A549 (cell line): ENCODE results near the gene WFIKKN1. TPM values are rescaled to one million over a fixed set of nuclear protein-coding genes. Genes with fewer than 3 reads are reported as not detected.

Source experiments
- ATAC-seq, 2 experiments: fragments of 200-7000 bp in 1 of 2; fragments of >200 bp in 1 of 2; cut with Nextera tagmentation in 1 of 2; cut with Tn5 transposase in 1 of 2; 3 replicates each; pipeline versions ENCODE4 v1.8.0 to v1.9.1; 2018 to 2020; ENCODE audit warnings: mild to moderate bottlenecking in 1 of 2, moderate library complexity in 1 of 2
- CTCF ChIA-PET: fragments of 300-600 bp; sonication (Branson Sonifier 250); formaldehyde crosslinking; extraction: SDS; loops from one replicate; lab custom pipeline; 2021; ENCODE audit warnings: antibody characterized with exemption, inconsistent platforms; lab: Yijun Ruan, JAX
- POLR2A ChIA-PET: fragments of 350-600 bp; formaldehyde crosslinking; extraction: SDS; loops from one replicate; lab custom pipeline; 2021; ENCODE audit warnings: antibody characterized with exemption, inconsistent platforms; lab: Yijun Ruan, JAX
- DNase-seq, 2 experiments: peaks; one replicate each; pipeline versions ENCODE4 v3.0.0 to v3.0.0-alpha.2; 2011 to 2016; ENCODE audit warnings: low read depth in 1 of 2, low spot score in 1 of 2
- FAIRE-seq: peaks from 2 replicates; lab custom pipeline; 2011; peaks lifted over from hg19 to GRCh38; lab: Jason Lieb, UNC
- H3K27ac ChIP-seq, 2 experiments: fragments of >200 bp; sonication (Bioruptor Twin); formaldehyde crosslinking; 3 replicates each; pipeline ENCODE4 v1.5.1; 2016 to 2017
- H3K4me1 ChIP-seq: fragments of >200 bp; sonication (Bioruptor Twin); formaldehyde crosslinking; 3 replicates; pipeline ENCODE4 v1.6.1; 2016
- H3K4me2 ChIP-seq: fragments of >200 bp; sonication (Bioruptor Twin); formaldehyde crosslinking; 3 replicates; pipeline ENCODE4 v1.6.1; 2016
- H3K4me3 ChIP-seq: fragments of >200 bp; sonication (Bioruptor Twin); formaldehyde crosslinking; 3 replicates; pipeline ENCODE4 v1.5.1; 2016
- H3K9me3 ChIP-seq: fragments of >200 bp; sonication (Bioruptor Twin); formaldehyde crosslinking; 3 replicates; pipeline ENCODE4 v1.6.1; 2016
- CEBPB ChIP-seq, 2 experiments: fragments of >200 bp in 1 of 2; sonication (Bioruptor Twin) in 1 of 2; formaldehyde crosslinking in 1 of 2; IDR thresholded peaks; 2 replicates each; pipeline ENCODE4 v1.6.1; 2012 to 2016
- CHD2 ChIP-seq: fragments of 150-350 bp; IDR thresholded peaks from 2 replicates; pipeline ENCODE4 v1.6.1; 2014; ENCODE audit warnings: low read length; ENCODE audit not compliant: partially characterized antibody
- CTCF ChIP-seq: fragments of >200 bp; sonication (Bioruptor Twin); formaldehyde crosslinking; IDR thresholded peaks from 3 replicates; pipeline ENCODE4 v1.5.1; 2016
- E2F6 ChIP-seq: IDR thresholded peaks from 2 replicates; pipeline ENCODE4 v1.6.1; 2012; ENCODE audit warnings: low read depth, borderline replicate concordance
- ELK1 ChIP-seq: fragments of 150-350 bp; IDR thresholded peaks from 2 replicates; pipeline ENCODE4 v1.6.1; 2014; ENCODE audit warnings: low read depth, mild to moderate bottlenecking, low read length
- EP300 ChIP-seq, 2 experiments: fragments of >200 bp; sonication (Bioruptor Twin); formaldehyde crosslinking; IDR thresholded peaks; 2 replicates in 1 of 2; 3 replicates in 1 of 2; pipeline ENCODE4 v1.6.1; 2016 to 2017
- FOXS1 ChIP-seq: fragments of 250-450 bp; sonication (Bioruptor Pico); IDR thresholded peaks from 2 replicates; pipeline ENCODE4 v1.5.0; 2020; ENCODE audit warnings: mild to moderate bottlenecking, moderate library complexity
- HMGXB4 ChIP-seq: fragments of 250-450 bp; sonication (Bioruptor Pico); IDR thresholded peaks from 2 replicates; pipeline ENCODE4 v1.5.0; 2021; ENCODE audit warnings: mild to moderate bottlenecking, moderate library complexity, borderline replicate concordance
- JUNB ChIP-seq: fragments of >200 bp; sonication (Bioruptor Twin); formaldehyde crosslinking; IDR thresholded peaks from 2 replicates; pipeline ENCODE4 v1.6.1; 2016
- MAX ChIP-seq: IDR thresholded peaks from 2 replicates; pipeline ENCODE4 v1.6.1; 2012
- NPAS2 ChIP-seq: fragments of 250-450 bp; sonication (Bioruptor Pico); IDR thresholded peaks from 2 replicates; pipeline ENCODE4 v1.8.0; 2022; ENCODE audit warnings: mild to moderate bottlenecking, moderate library complexity, borderline replicate concordance
- PHF8 ChIP-seq: fragments of 200-600 bp; sonication (generic); IDR thresholded peaks from 2 replicates; pipeline ENCODE4 v1.6.1; 2016; ENCODE audit warnings: low read depth, mild to moderate bottlenecking, antibody characterized with exemption, moderate library complexity, borderline replicate concordance
- POLR2A ChIP-seq: IDR thresholded peaks from 2 replicates; pipeline ENCODE4 v1.6.1; 2012; ENCODE audit warnings: mild to moderate bottlenecking, low read length
- POLR2AphosphoS2 ChIP-seq: conservative IDR thresholded peaks from 2 replicates; pipeline ENCODE4 v1.6.1; 2012; ENCODE audit warnings: low read length, improper control_type of control experiment, inconsistent platforms
- RARB ChIP-seq: fragments of 250-450 bp; sonication (Bioruptor Pico); IDR thresholded peaks from 2 replicates; pipeline ENCODE4 v1.8.0; 2021; ENCODE audit warnings: mild to moderate bottlenecking, moderate library complexity
- RCOR1 ChIP-seq: fragments of 150-350 bp; IDR thresholded peaks from 2 replicates; pipeline ENCODE4 v1.6.1; 2014; ENCODE audit warnings: antibody characterized with exemption, low read length, low read depth
- RNF2 ChIP-seq: fragments of 200-600 bp; sonication (generic); IDR thresholded peaks from 2 replicates; pipeline ENCODE4 v1.6.1; 2016; ENCODE audit warnings: low read depth, mild to moderate bottlenecking, antibody characterized with exemption, moderate library complexity, borderline replicate concordance
- SREBF2 ChIP-seq: fragments of 450-650 bp; IDR thresholded peaks from 2 replicates; pipeline ENCODE4 v1.6.1; 2014; ENCODE audit warnings: mild to moderate bottlenecking, moderate library complexity
- TFCP2L1 ChIP-seq: fragments of 250-450 bp; sonication (Bioruptor Pico); IDR thresholded peaks from 2 replicates; pipeline ENCODE4 v1.5.0; 2021; ENCODE audit warnings: mild to moderate bottlenecking
- USF2 ChIP-seq: fragments of 450-650 bp; IDR thresholded peaks from 2 replicates; pipeline ENCODE4 v1.6.1; 2014; ENCODE audit warnings: antibody characterized with exemption
- ZC3H11A ChIP-seq: fragments of 450-650 bp; IDR thresholded peaks from 2 replicates; pipeline ENCODE4 v1.6.1; 2014; ENCODE audit warnings: antibody characterized with exemption, mild to moderate bottlenecking
- ZSCAN20 ChIP-seq: fragments of 250-450 bp; sonication (Bioruptor Pico); IDR thresholded peaks from 2 replicates; pipeline ENCODE4 v1.8.0; 2022; ENCODE audit warnings: mild to moderate bottlenecking, moderate library complexity
- WGBS: methylation state at CpG from one replicate; pipeline ENCODE4 v1.1.6; 2017; ENCODE audit errors: missing lambda C conversion rate; 5-methylcytosine and 5-hydroxymethylcytosine counted together
- polyA plus RNA-seq, 4 experiments: library from polyadenylated mRNA; depleted of rRNA in 3 of 4; stranded (reverse); fragments of >200 nt; fragmentation: RNase III in 1 of 4; extraction: RNeasy Plus Mini Kit Qiagen cat#74134 plus additional on column Dnase treatment in 1 of 4; gene quantifications; 2 replicates in 3 of 4; 3 replicates in 1 of 4; pipeline ENCODE4 v1.2.3, GENCODE V29; 2011 to 2017

WFIKKN1 gene
- polyA plus RNA-seq, 2 of the 4 experiments (the other 2 are of a cell fraction) = 0.05 to 0.23 TPM

- TF ChIP-seq ZSCAN20 (CRISPR knock-in tag) = no peak
These were observed 11.6 kb downstream of the WFIKKN1 start (continued) for GRCh38 chr16:642189-643049.

- Histone ChIP-seq H3K9me3 (no peaks in the 10 kb centered on the region), H3K4me1 (peaks cover 46% of the 10 kb centered on the region)
- FAIRE-seq = no peak
- no peak for DNase-seq
- no peak for TF ChIP-seq NPAS2 (CRISPR knock-in tag)
- TF ChIP-seq CTCF = no peak
- TF ChIP-seq EP300 (IDR thresholded peaks at IDR 0.05) = no peak
- TF ChIP-seq RNF2 = no peak
- TF ChIP-seq, all 56 proteins: peak for 0
- Histone ChIP-seq H3K4me3 (peak overlapping the region; percentile 54; the same call in 2 of the 3 replicates), H3K27ac (peak overlapping the region; percentile 64 to 94; a peak in 5 of 6 replicates), H3K4me2 (peak overlapping the region; percentile 86)
- ChIA-PET POLR2A (no interaction called here), CTCF (interaction anchor here (0.6 to 2.0 kb wide), 5 partner anchors 14 to 95 kb away, joined by 3 to 10 read pairs (median 3); partner anchors contain the start of gene RAB40C)
- no peak for ATAC-seq
- WGBS = 91% methylated on average over 11 of the region's 13 CpGs
These were observed 12.2 kb downstream of the WFIKKN1 start for GRCh38 chr16:643050-643368.

GRCh38 chr16:644556-644955 is 13.8 kb downstream of the WFIKKN1 start:
- 95% methylated on average over 12 of the region's 12 CpGs for WGBS

GRCh38 chr16:645852-646678 is 15.3 kb downstream of the WFIKKN1 start:
- no peaks in the 10 kb centered on the region for H3K9me3 ChIP-seq
- CTCF ChIA-PET = interaction anchor here (1.4 kb wide), 2 partner anchors 13 to 15 kb away, joined by 5 read pairs; no protein-coding TSS in a partner anchor
- FAIRE-seq (no peak), ATAC-seq (no peak), DNase-seq (no peak)
- POLR2A ChIA-PET = interaction anchor here (1.5 kb wide), 1 partner anchor 10 kb away, joined by 3 read pairs; the partner anchor contains the start of gene METTL26
- H3K4me2 ChIP-seq = peak overlapping the region; percentile 43
- no peak overlapping the region for H3K4me3 ChIP-seq
- peaks cover 54% of the 10 kb centered on the region for H3K4me1 ChIP-seq
- WGBS = 71% methylated on average over 32 of the region's 32 CpGs
- peak overlapping the region in 1 of 2 experiments; percentile 46; a peak in 3 of 6 replicates for H3K27ac ChIP-seq
- TF ChIP-seq E2F6 = no peak
- TF ChIP-seq ELK1 = no peak
- TF ChIP-seq TFCP2L1 (CRISPR knock-in tag) = 0 out of 2 replicates have a peak, but pooled peaks have one; percentile 23
- no peak for TF ChIP-seq PHF8
- TF ChIP-seq CHD2 = no peak
- peak in 1 of 2 experiments; percentile 62; a peak in 2 of 4 replicates for TF ChIP-seq CEBPB (IDR thresholded peaks at IDR 0.05)
- TF ChIP-seq NPAS2 (CRISPR knock-in tag) = no peak
- TF ChIP-seq HMGXB4 (CRISPR knock-in tag) = no peak
- no peak for TF ChIP-seq POLR2AphosphoS2

More at GRCh38 chr16:644556-644955, 13.8 kb downstream of the WFIKKN1 start:
- H3K9me3 ChIP-seq = no peaks in the 10 kb centered on the region
- POLR2A ChIA-PET = interaction anchor here (1.5 kb wide), 1 partner anchor 8 kb away, joined by 3 read pairs; the partner anchor contains the start of gene METTL26
- no peak overlapping the region for H3K4me3 ChIP-seq
- no peak for ATAC-seq
- FAIRE-seq = no peak
- peak overlapping the region in 1 of 2 experiments; percentile 39; a peak in 2 of 6 replicates for H3K27ac ChIP-seq
- H3K4me1 ChIP-seq = peaks cover 50% of the 10 kb centered on the region
- TF ChIP-seq POLR2A (no peak), USF2 (no peak), SREBF2 (no peak), RARB (CRISPR knock-in tag) (no peak), RNF2 (no peak), CHD2 (no peak), JUNB (no peak), FOXS1 (CRISPR knock-in tag) (no peak), ZC3H11A (no peak), RCOR1 (no peak), MAX (no peak)
- TF ChIP-seq, all 56 proteins: peak for 0
- 0 out of 3 replicates have a peak overlapping the region, but pooled peaks have one; percentile 43 for H3K4me2 ChIP-seq
- CTCF ChIA-PET = no interaction called here
- no peak for DNase-seq
